ENCODE results near the gene GSTO1. TPM values are rescaled to one million over a fixed set of nuclear protein-coding genes. Genes with fewer than 3 reads are reported as not detected.
A peak's percentile ranks its signal among the peaks of the same experiment; 100 is the strongest.

The GSTO1 gene
- total RNA-seq, 1 experiment from 2014 or later: 126 TPM

GRCh38 chr10:104258209-104258608, 3.5 kb downstream of the GSTO1 start:
- ChIA-PET CTCF (no interaction called here), POLR2A (ENCODE audit: low non-redundant PET) (no interaction called here)
- H3K4me1 ChIP-seq (ENCODE audit: insufficient read depth, low read length, poor library complexity, severe bottlenecking): peaks cover 41% of the 10 kb centered on the region
- H3K27ac ChIP-seq (ENCODE audit: low read depth, low read length, poor library complexity, severe bottlenecking): no peak overlapping the region
- intact Hi-C loops (cut with micrococcal nuclease; ENCODE audit: unreplicated experiment): no loop called here
- no peak overlapping the region for H3K4me3 ChIP-seq (ENCODE audit: low read depth, low read length, poor library complexity, severe bottlenecking)
- peaks cover 44% of the 10 kb centered on the region for H3K36me3 ChIP-seq (ENCODE audit: insufficient read depth, low read length, poor library complexity, severe bottlenecking)
- no TSS peak for BruUV-seq (replicated peaks)
- no peaks in the 10 kb centered on the region for H3K27me3 ChIP-seq (replicated peaks; ENCODE audit: insufficient read depth, low read depth, low read length, poor library complexity)
- H3K9me3 ChIP-seq (ENCODE audit: low read depth, low read length, poor library complexity, severe bottlenecking): no peaks in the 10 kb centered on the region
- no peak for DNase-seq (ENCODE audit: low spot score)
- TF ChIP-seq EZH2 (IDR thresholded peaks at IDR 0.05; ENCODE audit: borderline replicate concordance, low read depth, low read length, poor library complexity, severe bottlenecking) (no peak), CTCF (conservative IDR thresholded peaks at IDR 0.05; ENCODE audit: low read depth, low read length) (no peak)

GRCh38 chr10:104259456-104259855, 4.8 kb downstream of the GSTO1 start:
- CTCF ChIA-PET: no interaction called here
- TF ChIP-seq EZH2 (IDR thresholded peaks at IDR 0.05; ENCODE audit: borderline replicate concordance, low read depth, low read length, poor library complexity, severe bottlenecking) (no peak), CTCF (conservative IDR thresholded peaks at IDR 0.05; ENCODE audit: low read depth, low read length) (no peak)
- no peaks in the 10 kb centered on the region for H3K9me3 ChIP-seq (ENCODE audit: low read depth, low read length, poor library complexity, severe bottlenecking)
- H3K4me3 ChIP-seq (ENCODE audit: low read depth, low read length, poor library complexity, severe bottlenecking): no peak overlapping the region
- POLR2A ChIA-PET (ENCODE audit: low non-redundant PET): no interaction called here
- no peak for DNase-seq (ENCODE audit: low spot score)
- no peak overlapping the region for H3K27ac ChIP-seq (ENCODE audit: low read depth, low read length, poor library complexity, severe bottlenecking)
- intact Hi-C loops (cut with micrococcal nuclease; ENCODE audit: unreplicated experiment): no loop called here
- peaks cover 36% of the 10 kb centered on the region for H3K4me1 ChIP-seq (ENCODE audit: insufficient read depth, low read length, poor library complexity, severe bottlenecking)
- no peaks in the 10 kb centered on the region for H3K27me3 ChIP-seq (replicated peaks; ENCODE audit: insufficient read depth, low read depth, low read length, poor library complexity)
- peaks cover 56% of the 10 kb centered on the region for H3K36me3 ChIP-seq (ENCODE audit: insufficient read depth, low read length, poor library complexity, severe bottlenecking)
- BruUV-seq (replicated peaks): no TSS peak

GRCh38 chr10:104259999-104260774, 5.5 kb downstream of the GSTO1 start:
- DNase-seq (ENCODE audit: low spot score): no peak
- no peak overlapping the region for H3K4me3 ChIP-seq (ENCODE audit: low read depth, low read length, poor library complexity, severe bottlenecking)
- CTCF ChIA-PET: no interaction called here
- H3K4me1 ChIP-seq (ENCODE audit: insufficient read depth, low read length, poor library complexity, severe bottlenecking): peaks cover 34% of the 10 kb centered on the region
- TF ChIP-seq EZH2 (IDR thresholded peaks at IDR 0.05; ENCODE audit: borderline replicate concordance, low read depth, low read length, poor library complexity, severe bottlenecking) (no peak), CTCF (conservative IDR thresholded peaks at IDR 0.05; ENCODE audit: low read depth, low read length) (no peak)
- peak overlapping the region; percentile 66 for H3K27ac ChIP-seq (ENCODE audit: low read depth, low read length, poor library complexity, severe bottlenecking)
- no TSS peak for BruUV-seq (replicated peaks)
- intact Hi-C loops (cut with micrococcal nuclease; ENCODE audit: unreplicated experiment): no loop called here
- H3K36me3 ChIP-seq (ENCODE audit: insufficient read depth, low read length, poor library complexity, severe bottlenecking): peaks cover 64% of the 10 kb centered on the region
- H3K9me3 ChIP-seq (ENCODE audit: low read depth, low read length, poor library complexity, severe bottlenecking): no peaks in the 10 kb centered on the region
- POLR2A ChIA-PET (ENCODE audit: low non-redundant PET): no interaction called here
- H3K27me3 ChIP-seq (replicated peaks; ENCODE audit: insufficient read depth, low read depth, low read length, poor library complexity): no peaks in the 10 kb centered on the region
